CD4-positive, alpha-beta memory T cell (primary cell): ENCODE data around the gene MAG. TPM values are rescaled to one million over a fixed set of nuclear protein-coding genes. Genes with fewer than 3 reads are reported as not detected.

Source experiments
- CTCF ChIA-PET: fragments of 350-600 bp; sonication (Branson Sonifier 250); formaldehyde crosslinking; loops from one replicate; lab custom pipeline; 2021; ENCODE audit warnings: inconsistent platforms; ENCODE audit not compliant: partially characterized antibody; lab: Charles Lee
- POLR2A ChIA-PET: fragments of 350-600 bp; sonication (Branson Sonifier 250); formaldehyde crosslinking; loops from one replicate; lab custom pipeline; 2021; ENCODE audit not compliant: partially characterized antibody; lab: Charles Lee
- DNase-seq, 5 donors: peaks; one replicate each; pipeline versions ENCODE4 v3.0.0 to v3.0.0-alpha.2; 2020 to 2022; ENCODE audit warnings: mixed read lengths in 1 of 5
- H3K27ac ChIP-seq: one replicate; pipeline ENCODE4 v1.7.0; 2013; ENCODE audit warnings: low read depth, low read length
- H3K27me3 ChIP-seq: 2 replicates; pipeline ENCODE4 v1.7.0; 2013; ENCODE audit warnings: mild to moderate bottlenecking, low read length, moderate library complexity; ENCODE audit not compliant: insufficient read depth
- H3K36me3 ChIP-seq: 2 replicates; pipeline ENCODE4 v1.7.0; 2013; ENCODE audit warnings: mild to moderate bottlenecking, low read length, moderate library complexity; ENCODE audit not compliant: insufficient read depth
- H3K4me1 ChIP-seq: 2 replicates; pipeline ENCODE4 v1.7.0; 2013; ENCODE audit warnings: mild to moderate bottlenecking, low read length, moderate library complexity; ENCODE audit not compliant: insufficient read depth
- H3K4me3 ChIP-seq, 2 donors: one replicate each; pipeline ENCODE4 v1.7.0; 2013; ENCODE audit warnings: low read length in 2 of 2, mild to moderate bottlenecking in 1 of 2
- H3K9me3 ChIP-seq, 2 donors: one replicate each; pipeline ENCODE4 v1.7.0; 2013; ENCODE audit warnings: low read length in 2 of 2, control low read depth in 1 of 2; ENCODE audit not compliant: control insufficient read depth in 1 of 2
- H3K27ac Mint-ChIP-seq, 7 donors: one replicate each; pipeline ENCODE4 v1.8.0; 2020 to 2021; ENCODE audit warnings: mixed read lengths in 7 of 7, mild to moderate bottlenecking in 6 of 7, inconsistent platforms in 3 of 7, moderate library complexity in 3 of 7
- H3K27me3 Mint-ChIP-seq, 2 donors: one replicate each; pipeline ENCODE4 v1.8.0; 2020 to 2021; ENCODE audit warnings: mixed read lengths in 2 of 2
- H3K36me3 Mint-ChIP-seq, 2 donors: one replicate each; pipeline ENCODE4 v1.8.0; 2020 to 2021; ENCODE audit warnings: mixed read lengths in 2 of 2, inconsistent platforms in 1 of 2, mild to moderate bottlenecking in 1 of 2
- H3K4me1 Mint-ChIP-seq, 4 donors: one replicate each; pipeline ENCODE4 v1.8.0; 2020 to 2021; ENCODE audit warnings: mixed read lengths in 4 of 4, mild to moderate bottlenecking in 1 of 4
- H3K4me3 Mint-ChIP-seq, 8 donors: one replicate each; pipeline ENCODE4 v1.8.0; 2020 to 2021; ENCODE audit warnings: mixed read lengths in 8 of 8, mild to moderate bottlenecking in 7 of 8, moderate library complexity in 6 of 8, inconsistent platforms in 3 of 8
- H3K9me3 Mint-ChIP-seq, 8 donors: one replicate each; pipeline ENCODE4 v1.8.0; 2020 to 2021; ENCODE audit warnings: mixed read lengths in 8 of 8, mild to moderate bottlenecking in 5 of 8, inconsistent platforms in 3 of 8, moderate library complexity in 1 of 8
- intact Hi-C: fragments of 100-400 bp; cut with micrococcal nuclease; formaldehyde crosslinking; loops from one replicate; pipeline ENCODE4 v1.15.1; 2023
- polyA plus RNA-seq, 2 donors: library from polyadenylated mRNA; unstranded; fragments of 300-500 nt; fragmentation: Illumina TruSeq; gene quantifications; one replicate each; pipeline ENCODE4 v1.2.3, GENCODE V29; 2021
- total RNA-seq, 2 experiments: library from RNA; stranded (reverse); gene quantifications; one replicate each; pipeline ENCODE4 v1.2.3, GENCODE V29; 2021

Gene MAG
- total and polyA plus RNA-seq, 4 experiments from 2014 or later = not detected

DNA sequence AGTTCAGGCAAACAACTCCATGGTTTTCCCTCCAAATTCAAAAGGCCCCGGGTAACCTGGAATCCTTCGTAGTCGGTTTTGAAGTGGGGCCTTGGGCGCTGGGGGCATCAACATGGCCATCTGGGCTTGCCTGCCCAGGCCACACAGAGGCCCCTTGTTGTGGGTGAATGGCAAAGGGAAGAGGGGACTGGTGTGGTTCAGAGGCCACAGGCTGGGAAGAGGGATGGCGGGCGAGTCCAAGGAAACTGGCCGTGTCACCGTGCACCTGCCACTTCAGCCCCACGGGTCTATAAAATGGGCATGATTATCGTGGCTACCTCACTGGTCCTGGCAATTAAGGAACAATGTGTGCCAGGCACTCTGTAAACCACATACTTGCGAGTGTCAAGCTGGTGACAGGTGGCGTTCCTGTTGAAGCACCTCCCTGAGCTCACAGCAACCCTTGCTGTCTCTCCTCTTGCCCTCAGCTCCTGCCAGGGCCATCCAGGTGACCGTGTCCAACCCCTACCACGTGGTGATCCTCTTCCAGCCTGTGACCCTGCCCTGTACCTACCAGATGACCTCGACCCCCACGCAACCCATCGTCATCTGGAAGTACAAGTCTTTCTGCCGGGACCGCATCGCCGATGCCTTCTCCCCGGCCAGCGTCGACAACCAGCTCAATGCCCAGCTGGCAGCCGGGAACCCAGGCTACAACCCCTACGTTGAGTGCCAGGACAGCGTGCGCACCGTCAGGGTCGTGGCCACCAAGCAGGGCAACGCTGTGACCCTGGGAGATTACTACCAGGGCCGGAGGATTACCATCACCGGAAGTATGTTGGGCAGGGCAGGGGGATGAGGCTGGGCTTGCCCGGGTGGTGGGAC lies 41.9 kb upstream of the MAG start:
- H3K4me3 ChIP-seq = no peak overlapping the region
- peak overlapping the region; percentile 65 to 97 (median 91) for H3K27ac Mint-ChIP-seq
- peaks cover 24% of the 10 kb centered on the region for H3K4me1 ChIP-seq
- H3K4me3 Mint-ChIP-seq = peak overlapping the region; percentile 91 to 94 (median 93)
- ChIA-PET POLR2A (interaction anchor here (0.6 to 2.3 kb wide), 12 partner anchors 9 to 212 kb away, joined by 3 to 23 read pairs (median 4); partner anchors contain the start of genes FXYD5 and USF2), CTCF (no interaction called here)
- intact Hi-C loops = loop anchor here (2.0 to 5.0 kb wide), 3 partner anchors 97 to 219 kb away; partner anchors contain the start of gene FFAR1
- no peak overlapping the region for H3K27ac ChIP-seq
- peaks cover 17% of the 10 kb centered on the region for H3K36me3 ChIP-seq
- no peaks in the 10 kb centered on the region for H3K9me3 ChIP-seq
- no peaks in the 10 kb centered on the region for H3K27me3 ChIP-seq
- H3K27me3 Mint-ChIP-seq = no peaks in the 10 kb centered on the region
- H3K4me1 Mint-ChIP-seq = peaks cover 22 to 64% (median 35%) of the 10 kb centered on the region in 4 donors
- peaks cover 16 to 33% of the 10 kb centered on the region in 2 donors for H3K36me3 Mint-ChIP-seq
- DNase-seq = no peak
- H3K9me3 Mint-ChIP-seq = peaks cover 0 to 2% (median 0%) of the 10 kb centered on the region in 8 donors

- CTCF ChIA-PET = interaction anchor here (1.1 kb wide), 1 partner anchor 9 kb away, joined by 3 read pairs; no protein-coding TSS in a partner anchor
- Histone ChIP-seq H3K27ac (no peak overlapping the region), H3K4me1 (peaks cover 26% of the 10 kb centered on the region), H3K4me3 (no peak overlapping the region), H3K36me3 (peaks cover 18% of the 10 kb centered on the region), H3K27me3 (no peaks in the 10 kb centered on the region), H3K9me3 (no peaks in the 10 kb centered on the region)
- Mint-ChIP-seq H3K27ac (peak overlapping the region; percentile 22 to 91 (median 43)), H3K4me1 (peaks cover 27 to 71% (median 39%) of the 10 kb centered on the region in 4 donors), H3K9me3 (peaks cover 0 to 2% (median 0%) of the 10 kb centered on the region in 8 donors), H3K27me3 (no peaks in the 10 kb centered on the region), H3K4me3 (peak overlapping the region in 2 of 8 donors; percentile 67 to 92), H3K36me3 (peaks cover 22 to 42% of the 10 kb centered on the region in 2 donors)
- POLR2A ChIA-PET = interaction anchor here (0.6 to 2.3 kb wide), 6 partner anchors 10 to 211 kb away, joined by 3 to 23 read pairs (median 5); partner anchors contain the start of gene USF2
- no peak for DNase-seq
- intact Hi-C loops = no loop called here
Measured at GRCh38 chr19:35251456-35251855, 40.5 kb upstream of the MAG start.

DNA sequence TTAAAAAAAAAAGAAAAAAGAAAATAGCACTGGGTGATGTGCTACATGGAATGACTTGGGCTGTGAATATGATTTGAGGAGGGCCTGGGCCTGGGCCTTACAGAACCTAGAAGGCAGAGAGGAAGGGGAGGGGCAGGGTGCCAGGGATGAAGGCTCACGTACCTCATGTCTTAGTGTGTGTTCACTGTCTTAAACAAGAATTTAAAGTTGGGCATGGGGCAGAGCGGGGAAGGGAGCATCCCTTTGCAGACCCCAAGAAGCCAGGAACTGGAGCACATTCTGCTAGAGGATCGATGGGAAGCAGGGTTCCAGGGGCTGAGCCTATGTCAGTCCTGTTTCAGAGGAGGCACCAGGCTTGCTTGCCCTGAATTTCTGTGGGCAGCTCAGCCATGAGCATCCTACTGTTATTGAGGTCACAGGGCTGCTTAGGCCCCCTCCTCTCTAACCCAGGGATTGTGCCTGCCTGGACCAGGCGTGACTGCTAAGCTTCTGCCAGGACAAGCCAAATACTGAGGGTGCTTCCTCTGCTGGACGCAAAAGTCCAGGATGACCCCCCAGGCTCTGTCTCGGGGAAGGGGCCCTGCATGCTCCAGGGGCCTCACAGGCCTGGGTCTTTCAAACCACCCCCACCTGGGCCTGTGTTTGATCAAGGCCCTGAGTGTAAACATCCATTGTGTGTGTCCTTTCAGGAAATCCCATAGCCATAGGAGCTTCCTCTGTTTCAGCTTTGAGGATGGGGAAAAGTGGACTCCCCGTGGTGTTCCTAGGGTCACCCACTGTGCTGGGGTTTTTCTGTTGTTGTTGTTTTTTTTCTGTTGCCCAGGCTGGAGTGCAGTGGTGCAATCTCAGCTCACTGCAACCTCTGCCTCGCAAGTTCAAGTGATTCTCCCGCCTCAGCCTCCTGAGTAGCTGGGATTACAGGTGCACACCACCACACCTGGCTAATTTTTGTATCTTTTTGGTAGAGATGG lies 38.4 kb upstream of the MAG start:
- Mint-ChIP-seq H3K4me1 (peaks cover 32 to 71% (median 45%) of the 10 kb centered on the region in 4 donors), H3K36me3 (peaks cover 22 to 44% of the 10 kb centered on the region in 2 donors), H3K9me3 (no peaks in the 10 kb centered on the region), H3K27ac (peak overlapping the region in 3 of 7 donors; percentile 30 to 64 (median 43)), H3K27me3 (no peaks in the 10 kb centered on the region), H3K4me3 (no peak overlapping the region)
- intact Hi-C loops = no loop called here
- DNase-seq = no peak
- Histone ChIP-seq H3K4me3 (no peak overlapping the region), H3K4me1 (peaks cover 30% of the 10 kb centered on the region), H3K27ac (no peak overlapping the region), H3K27me3 (no peaks in the 10 kb centered on the region), H3K9me3 (no peaks in the 10 kb centered on the region), H3K36me3 (peaks cover 18% of the 10 kb centered on the region)
- POLR2A ChIA-PET = interaction anchor here (1.1 to 2.3 kb wide), 3 partner anchors 11 to 42 kb away, joined by 4 to 9 read pairs (median 6); no protein-coding TSS in a partner anchor
- CTCF ChIA-PET = interaction anchor here (0.9 kb wide), 1 partner anchor 11 kb away, joined by 3 read pairs; no protein-coding TSS in a partner anchor

- H3K27ac Mint-ChIP-seq = peak overlapping the region in 2 of 7 donors; percentile 29 to 55
- H3K9me3 Mint-ChIP-seq = no peaks in the 10 kb centered on the region
- intact Hi-C loops = no loop called here
- no peak overlapping the region for H3K4me3 Mint-ChIP-seq
- POLR2A ChIA-PET = interaction anchor here (1.1 to 2.3 kb wide), 4 partner anchors 10 to 49 kb away, joined by 3 to 9 read pairs (median 6); partner anchors contain the start of gene USF2
- Histone ChIP-seq H3K4me1 (peaks cover 23% of the 10 kb centered on the region), H3K36me3 (peaks cover 19% of the 10 kb centered on the region), H3K4me3 (no peak overlapping the region), H3K9me3 (no peaks in the 10 kb centered on the region), H3K27ac (no peak overlapping the region), H3K27me3 (no peaks in the 10 kb centered on the region)
- H3K27me3 Mint-ChIP-seq = no peaks in the 10 kb centered on the region
- peaks cover 31 to 61% (median 38%) of the 10 kb centered on the region in 4 donors for H3K4me1 Mint-ChIP-seq
- DNase-seq = no peak
- H3K36me3 Mint-ChIP-seq = peaks cover 22 to 42% of the 10 kb centered on the region in 2 donors
- CTCF ChIA-PET = interaction anchor here (0.9 kb wide), 1 partner anchor 10 kb away, joined by 3 read pairs; no protein-coding TSS in a partner anchor
Measured at GRCh38 chr19:35254341-35255297, 37.3 kb upstream of the MAG start.

DNA sequence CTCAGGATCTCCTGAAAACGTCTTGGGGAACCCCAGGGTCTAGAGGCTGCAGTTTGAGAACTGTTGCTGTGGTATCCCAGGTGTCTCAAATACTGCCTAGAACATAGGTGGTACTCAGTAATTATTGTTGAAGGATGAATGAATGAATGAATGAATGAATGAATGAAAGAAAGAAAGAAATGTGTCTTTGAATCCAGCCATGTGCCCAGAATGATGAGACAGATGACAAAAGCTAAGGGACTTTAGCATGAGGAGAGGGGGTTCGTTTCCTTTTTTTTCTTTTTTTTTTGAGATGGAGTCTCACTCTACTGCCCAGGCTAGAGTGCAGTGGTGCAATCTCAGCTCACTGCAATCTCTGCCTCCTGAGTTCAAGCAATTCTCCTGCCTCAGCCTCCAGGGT lies 35.4 kb upstream of the MAG start:
- no peak overlapping the region for H3K4me3 Mint-ChIP-seq
- H3K27ac Mint-ChIP-seq = peak overlapping the region in 4 of 7 donors; percentile 26 to 89 (median 68)
- H3K27me3 Mint-ChIP-seq = no peaks in the 10 kb centered on the region

More for the DNA sequence above, 35.4 kb upstream of the MAG start:
- Mint-ChIP-seq H3K36me3 (peaks cover 12 to 36% of the 10 kb centered on the region in 2 donors), H3K4me1 (peaks cover 22 to 43% (median 28%) of the 10 kb centered on the region in 4 donors), H3K9me3 (no peaks in the 10 kb centered on the region)
- Histone ChIP-seq H3K27ac (no peak overlapping the region), H3K4me1 (peaks cover 15% of the 10 kb centered on the region), H3K27me3 (no peaks in the 10 kb centered on the region), H3K9me3 (no peaks in the 10 kb centered on the region), H3K36me3 (peaks cover 19% of the 10 kb centered on the region), H3K4me3 (no peak overlapping the region)
- CTCF ChIA-PET = interaction anchor here (1.0 kb wide), 1 partner anchor 103 kb away, joined by 3 read pairs; no protein-coding TSS in a partner anchor
- no peak for DNase-seq
- intact Hi-C loops = no loop called here
- POLR2A ChIA-PET = interaction anchor here (0.9 to 1.7 kb wide), 5 partner anchors 9 to 206 kb away, joined by 3 to 5 read pairs (median 4); partner anchors contain the start of gene USF2
